Activated T-cell treated with anti-CD3 and anti-CD28 coated beads for 4 hours (primary cell): Measurements from ENCODE around the gene MATN1.
A peak's percentile ranks its signal among the peaks of the same experiment; 100 is the strongest.

ENCODE experiments used
- DNase-seq: peaks from one replicate; pipeline ENCODE4 v3.0.0-alpha.2; 2020

The MATN1 gene

DNA sequence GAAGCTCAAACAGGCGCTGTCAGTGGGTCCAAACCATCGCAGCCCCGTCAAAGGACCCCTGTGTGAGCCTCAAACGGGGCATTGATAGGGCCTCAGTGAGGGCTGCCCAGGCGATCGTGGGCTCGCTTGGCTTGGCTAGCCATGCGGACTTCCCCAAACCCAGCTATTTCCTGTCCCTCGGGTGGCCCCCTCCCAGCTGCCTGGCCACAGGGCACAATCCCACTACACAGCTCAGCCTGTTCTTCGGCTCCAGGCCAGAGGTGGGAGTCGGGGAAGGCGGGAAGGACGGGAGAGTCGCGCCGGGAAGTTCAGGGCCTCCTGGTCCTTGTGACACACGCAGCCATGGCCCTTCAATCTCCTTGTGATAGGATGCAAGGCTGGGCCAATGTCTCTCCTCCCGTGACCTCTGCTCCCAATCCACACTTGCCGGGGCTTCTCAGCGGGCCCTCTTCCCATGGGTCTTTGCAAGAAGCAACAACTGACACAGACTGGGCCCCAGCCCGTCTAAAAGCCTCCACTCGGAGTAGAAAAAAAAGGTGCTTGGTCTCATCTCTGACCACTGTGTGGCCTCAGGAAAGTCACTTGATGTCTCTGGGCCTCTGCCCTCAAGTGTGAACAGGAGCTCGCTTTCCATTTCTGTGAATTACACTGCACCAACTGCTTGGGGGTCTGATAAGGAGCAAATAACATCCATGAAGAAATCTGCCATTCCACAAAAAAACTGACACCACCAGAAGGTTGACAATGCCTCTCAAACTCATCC lies 7.1 kb upstream of the MATN1 start:
- DNase-seq: no peak

DNA sequence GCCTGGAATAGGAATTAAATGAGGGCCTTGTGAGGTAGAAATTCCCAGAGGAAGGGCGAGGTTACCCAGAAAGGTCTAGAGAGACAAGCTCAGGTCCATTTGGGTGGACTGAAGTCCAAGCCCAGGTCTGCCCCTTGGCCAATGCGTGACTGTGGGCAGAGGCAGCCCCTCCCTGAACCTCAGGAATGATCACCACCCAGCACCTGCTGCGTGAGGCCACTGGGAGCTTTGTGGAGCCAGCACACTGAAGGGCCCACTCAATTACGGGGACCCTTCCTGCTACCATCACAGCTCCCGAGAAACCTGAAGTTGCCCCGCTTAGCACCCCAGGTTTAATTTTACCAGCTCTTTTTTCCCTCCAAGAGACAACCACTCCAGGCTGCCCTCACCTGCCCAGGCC lies 6.5 kb upstream of the MATN1 start:
- no peak for DNase-seq

DNA sequence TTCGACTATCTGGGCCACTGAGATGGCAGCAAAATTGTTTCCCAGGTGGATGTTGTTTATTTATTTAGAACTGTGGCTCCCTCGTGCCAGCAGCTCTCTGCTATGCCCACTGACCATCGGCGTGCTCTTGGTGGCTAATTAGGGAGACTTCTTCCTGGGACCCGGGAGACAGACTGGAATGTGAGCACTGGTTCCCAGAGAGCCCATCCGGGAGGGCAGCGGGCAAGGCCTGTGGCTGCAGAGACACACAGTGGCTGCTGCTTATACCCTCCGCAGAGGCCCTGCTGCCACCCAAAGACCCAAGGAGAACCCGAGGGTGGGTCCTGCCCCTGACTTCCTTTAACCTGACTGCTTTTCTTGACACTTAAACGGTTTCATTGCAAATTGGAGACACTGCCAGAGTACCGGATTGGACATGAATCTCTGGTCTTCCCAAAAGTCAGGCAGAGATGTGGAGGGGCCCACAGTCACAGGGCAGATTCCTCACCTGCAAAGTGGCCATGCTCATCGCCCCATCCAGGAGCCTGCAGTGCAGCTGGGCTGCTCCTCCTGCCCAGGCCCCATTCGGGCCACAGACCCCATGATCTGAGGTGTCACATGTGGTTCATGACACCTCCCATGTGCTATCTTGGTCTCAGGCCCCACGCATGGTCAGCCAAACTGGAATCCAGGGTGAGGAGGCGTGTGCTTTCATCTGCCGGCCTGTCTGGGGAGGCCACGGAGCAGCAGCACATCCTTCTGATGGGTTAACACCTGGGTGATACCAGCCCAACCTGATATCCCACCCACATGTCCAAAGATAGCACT lies 5.7 kb upstream of the MATN1 start:
- DNase-seq: no peak

DNA sequence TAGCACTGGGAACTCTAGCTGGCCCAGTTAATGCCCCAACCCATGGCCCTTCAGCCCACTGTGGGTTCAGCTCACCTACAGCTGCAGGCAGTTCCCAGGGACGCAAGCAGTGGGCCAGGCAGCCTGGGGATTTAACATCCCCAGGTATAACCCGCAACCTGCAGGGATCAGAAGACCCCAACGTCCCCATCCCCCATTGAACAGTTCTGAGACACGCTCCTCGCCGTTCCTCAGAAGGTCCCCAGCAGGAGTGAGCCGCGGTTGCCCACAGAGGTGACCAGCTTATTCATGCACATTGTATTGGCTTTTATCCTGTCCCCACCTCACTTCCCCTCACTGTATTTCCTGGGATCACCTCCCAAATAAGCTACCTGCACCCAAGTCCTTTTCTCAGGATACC lies 5.0 kb upstream of the MATN1 start:
- DNase-seq: no peak

DNA sequence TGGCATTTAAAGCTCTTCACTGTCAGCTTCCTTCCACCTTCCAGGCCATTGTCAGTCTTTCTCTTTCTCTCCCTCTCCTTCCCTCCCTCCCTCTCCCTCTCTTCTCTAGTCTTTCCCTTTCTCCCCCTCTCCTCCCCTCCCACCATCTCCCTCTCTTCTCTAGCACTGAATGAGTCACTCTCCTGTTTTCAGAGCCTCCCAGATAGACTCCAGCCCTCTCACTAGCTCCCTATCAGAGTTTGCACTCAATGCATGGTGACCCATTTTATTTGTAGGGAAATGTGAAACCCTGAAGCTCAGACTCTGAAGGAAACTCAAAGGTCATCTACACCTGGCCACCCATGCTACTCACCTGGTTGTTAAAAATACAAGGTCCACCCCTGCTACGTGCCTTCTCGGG lies 4.4 kb upstream of the MATN1 start:
- DNase-seq: no peak

DNA sequence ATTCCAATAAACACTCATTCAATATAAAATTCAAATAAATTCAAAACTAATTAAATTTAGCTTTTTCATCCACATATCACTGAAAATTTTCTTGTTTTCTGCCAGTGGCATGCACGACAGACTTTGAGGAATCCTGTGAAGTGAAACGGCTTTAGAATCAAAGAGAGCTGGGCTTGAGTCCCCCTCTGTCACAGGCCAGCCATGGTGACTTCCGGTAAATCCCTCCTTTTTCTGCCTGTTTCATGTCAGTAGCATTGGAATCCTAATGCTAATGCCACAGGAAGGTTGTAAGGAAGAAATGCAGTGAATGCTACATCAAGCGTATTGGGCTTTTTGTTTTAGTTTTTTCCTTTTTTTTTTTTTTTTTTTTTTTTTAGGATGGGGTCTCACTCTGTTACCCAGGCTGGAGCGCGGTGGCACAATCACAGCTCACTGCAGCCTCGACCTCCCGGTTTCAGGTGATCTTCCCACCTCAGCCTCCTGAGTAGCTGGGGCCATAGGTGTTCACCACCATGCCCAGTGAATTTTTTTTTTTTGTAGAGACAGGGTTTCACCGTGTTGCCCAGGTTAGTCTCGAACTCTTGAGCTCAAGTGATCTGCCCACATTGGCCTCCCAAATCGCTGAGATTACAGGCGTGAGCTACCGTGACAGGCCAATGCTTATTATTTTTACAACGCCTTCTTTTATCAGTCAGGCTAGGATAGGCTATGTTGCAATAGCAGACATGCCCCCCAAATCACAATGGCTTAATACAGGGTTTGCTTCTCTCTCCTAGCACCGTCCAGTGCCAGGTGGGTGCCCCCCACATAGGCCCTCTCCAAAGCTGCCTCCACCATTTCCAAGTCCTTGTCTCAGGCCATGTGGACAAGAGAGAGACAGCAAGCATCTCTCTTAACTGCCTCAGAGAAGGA lies 3.6 kb upstream of the MATN1 start:
- no peak for DNase-seq

DNA sequence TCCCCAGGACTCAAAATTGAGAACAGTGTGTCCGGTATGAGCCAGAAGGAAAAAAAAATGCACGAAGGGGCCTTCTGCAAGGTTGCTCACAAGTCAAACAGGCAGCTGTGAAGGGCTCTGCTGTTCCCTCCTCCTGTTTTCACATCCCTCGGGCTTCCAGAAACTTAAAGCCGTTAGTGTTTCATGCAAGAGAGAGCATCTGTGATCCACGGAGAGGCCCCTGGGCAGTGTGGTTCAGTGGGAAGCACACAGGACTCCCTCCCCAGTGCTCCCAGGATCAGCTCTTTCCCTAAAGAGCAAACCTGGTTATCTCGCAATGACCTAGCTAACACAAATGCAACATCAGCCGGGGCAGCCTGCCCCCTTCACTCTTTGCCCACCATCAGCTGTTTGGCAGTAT lies 2.9 kb upstream of the MATN1 start:
- DNase-seq: no peak

DNA sequence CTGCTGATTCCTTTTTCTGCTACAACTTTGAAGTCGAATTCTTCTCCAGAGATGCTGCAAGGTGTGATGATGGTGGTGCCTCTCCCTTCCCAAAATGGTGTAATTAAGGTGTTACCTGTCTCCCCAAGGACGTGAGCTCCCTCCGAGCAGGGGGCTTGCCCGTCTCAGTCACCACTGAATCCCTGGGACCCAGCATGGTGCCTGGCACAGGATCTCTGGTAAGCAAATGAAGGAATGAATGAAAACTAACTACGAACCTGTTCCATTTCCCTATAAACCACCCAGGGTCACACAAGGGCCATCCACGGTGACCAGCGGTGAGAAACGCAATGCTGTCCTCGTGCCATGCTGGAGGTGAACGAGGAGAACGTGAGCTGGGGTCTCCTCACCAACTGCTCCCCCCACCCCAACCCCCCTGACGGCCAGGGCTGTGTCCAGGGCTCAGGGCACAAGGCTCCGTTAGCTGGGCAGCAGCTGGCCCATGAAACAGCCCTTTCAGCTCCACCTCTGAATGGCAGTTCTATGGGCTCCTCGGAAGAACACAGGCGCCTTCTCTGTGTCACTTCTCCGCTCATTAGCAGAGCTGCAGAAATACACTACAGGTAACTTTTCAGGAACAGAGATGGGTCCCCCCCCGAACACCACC lies 2.2 kb upstream of the MATN1 start:
- DNase-seq: no peak

DNA sequence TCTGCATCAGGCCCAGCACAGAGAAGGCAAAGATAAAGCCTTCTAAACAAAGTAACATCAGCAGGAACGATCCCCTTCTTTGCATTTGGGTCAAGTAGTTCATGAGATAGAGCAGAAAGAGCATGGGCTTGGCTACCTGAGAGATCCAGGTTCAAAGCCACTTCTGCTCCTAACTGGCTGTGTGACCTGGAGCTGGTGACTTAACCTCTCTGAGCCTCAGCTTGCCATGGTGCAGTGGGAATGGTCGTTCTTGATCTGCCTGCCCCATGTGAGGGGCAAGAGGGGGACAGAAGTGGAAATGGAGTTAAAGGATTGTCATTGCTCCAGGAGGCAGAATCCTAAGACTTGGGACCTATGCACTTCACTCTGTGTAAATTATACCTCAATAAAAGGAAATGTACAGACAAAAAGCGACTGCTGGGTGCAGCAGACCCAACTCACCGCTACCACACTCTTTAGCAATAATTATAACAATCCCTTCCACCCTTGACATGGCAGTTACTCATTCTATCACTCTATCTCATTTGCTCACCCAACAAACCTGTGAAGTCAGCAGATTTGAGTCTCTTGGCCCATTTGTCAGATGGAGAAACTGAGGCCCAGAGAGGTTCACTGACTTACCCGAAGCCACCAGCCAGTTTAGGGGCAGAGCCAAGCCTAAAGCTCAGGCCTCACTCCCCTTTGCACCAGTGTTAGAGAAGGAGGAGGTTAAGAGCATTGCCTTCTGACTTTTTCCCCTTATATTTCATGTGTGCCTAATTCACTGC lies 1.5 kb upstream of the MATN1 start:
- DNase-seq: no peak

DNA sequence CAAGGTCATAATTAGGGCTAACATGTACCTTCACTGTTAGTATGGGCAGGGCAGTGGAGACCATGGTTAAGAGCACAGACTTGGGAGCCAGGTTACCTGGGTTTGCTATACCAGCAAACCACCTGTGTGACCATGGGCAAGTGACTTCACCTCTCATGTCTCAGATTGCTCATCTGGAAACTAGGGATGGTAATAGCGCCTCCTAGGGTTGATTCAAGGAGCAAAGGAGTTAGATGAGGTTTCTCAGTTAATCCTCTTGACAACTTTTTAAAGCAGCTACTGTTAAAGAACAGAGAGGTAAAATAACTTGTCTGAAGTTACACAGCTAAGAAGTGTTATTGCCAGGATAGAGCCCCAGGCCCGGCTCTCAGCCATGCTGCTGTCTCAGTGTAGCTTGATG lies 790 bp upstream of the MATN1 start:
- no peak for DNase-seq

DNA sequence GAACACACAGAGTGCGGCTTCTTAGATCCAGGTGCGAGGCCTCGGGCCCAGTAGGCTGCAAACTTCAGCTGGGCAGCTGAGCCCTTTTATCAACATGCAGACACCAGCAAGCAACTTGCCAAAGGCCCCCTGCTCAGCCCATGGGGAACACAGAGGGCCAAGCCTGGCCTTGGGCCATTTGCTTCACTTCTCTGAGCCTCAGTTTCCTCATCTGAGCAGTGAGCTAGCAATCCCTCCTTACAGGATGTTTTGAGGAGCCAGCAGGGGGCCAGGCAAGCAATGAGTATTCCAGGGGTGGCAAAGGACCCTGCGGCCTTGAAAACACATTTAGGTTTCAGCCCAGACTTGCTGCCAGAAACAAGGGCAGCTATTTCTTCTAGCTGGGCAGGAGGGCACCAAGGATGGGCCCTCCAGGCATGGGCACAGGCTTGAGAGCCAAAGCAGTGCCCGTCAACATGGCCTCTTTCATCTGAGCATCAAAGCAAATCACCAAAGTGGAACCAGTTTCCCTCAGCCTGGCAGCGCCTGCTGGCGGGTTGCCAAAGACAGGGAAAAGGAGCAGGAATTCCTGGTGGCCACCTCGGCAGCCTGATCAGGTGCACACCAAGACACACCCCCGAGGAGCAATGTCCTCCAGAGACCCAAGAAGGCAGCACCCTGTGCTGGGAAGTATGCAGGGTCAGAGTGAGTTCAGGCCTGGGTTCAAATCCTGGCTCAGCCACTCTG lies 1.4 kb downstream of the MATN1 start:
- no peak for DNase-seq

DNA sequence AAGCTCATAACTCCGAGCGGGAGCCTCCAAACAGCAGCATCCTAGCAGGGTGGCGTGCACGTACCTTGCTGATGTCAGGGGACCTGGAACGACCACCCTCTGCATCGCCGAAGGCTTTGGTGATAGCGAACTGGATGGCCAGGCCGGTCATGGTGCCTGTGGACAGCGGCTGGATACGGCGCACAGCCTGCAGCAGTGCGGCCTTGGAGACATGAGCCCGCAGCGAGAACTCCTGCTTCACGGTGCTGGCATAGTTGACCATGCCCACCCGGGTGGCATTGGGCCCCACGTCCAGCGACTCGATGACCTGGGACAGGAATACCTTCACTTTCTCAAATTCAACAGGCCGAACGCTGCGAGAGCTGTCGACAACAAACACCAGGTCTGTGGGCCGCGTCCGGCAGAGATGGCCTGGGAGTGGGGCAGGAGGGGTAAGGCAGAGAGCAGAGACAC lies 2.0 kb downstream of the MATN1 start:
- no peak for DNase-seq

DNA sequence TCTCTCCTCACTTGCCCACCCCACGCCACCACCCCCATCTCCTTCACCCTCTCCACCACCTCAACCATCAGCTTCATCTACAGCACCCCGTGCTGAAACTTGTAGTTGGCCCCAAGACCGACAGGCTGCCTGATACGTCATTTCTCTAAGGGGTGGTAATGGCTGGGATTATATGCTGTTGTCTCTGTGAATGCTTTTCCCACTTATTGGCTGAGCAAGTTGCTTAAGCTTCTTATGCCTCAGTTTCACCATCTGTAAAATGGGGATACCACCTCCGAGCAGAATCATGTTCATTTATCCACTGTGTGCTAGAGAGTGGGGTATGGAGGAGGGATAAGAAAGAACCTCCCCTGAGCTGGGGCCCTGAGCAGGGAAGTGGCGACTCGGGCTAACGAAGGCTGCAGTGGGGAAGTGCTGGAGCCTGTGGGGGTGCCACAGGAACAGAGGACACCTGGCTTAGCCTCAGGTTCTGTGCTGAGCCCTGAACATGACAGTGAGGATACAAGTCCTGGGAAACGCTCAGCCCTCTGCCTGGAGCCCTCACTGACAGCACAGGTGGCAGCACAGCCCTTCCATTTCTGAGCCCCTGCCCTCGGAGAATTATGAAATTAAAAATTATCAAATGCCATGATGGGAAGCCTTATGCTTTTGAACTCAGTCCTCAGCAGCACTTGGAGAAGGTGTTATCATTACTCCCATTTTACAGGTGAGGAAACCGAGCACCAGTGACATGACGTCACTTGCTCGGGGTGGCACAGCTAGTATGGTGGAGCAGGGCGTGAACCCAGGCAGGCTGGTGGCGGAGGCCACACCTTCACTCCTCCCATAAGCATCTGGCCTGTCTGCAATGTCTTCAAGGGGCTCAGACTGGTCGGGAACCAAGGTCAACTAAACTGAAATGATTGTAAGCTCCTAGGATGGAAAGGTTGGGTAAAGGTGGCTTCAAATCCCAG lies 2.8 kb downstream of the MATN1 start:
- DNase-seq: no peak

DNA sequence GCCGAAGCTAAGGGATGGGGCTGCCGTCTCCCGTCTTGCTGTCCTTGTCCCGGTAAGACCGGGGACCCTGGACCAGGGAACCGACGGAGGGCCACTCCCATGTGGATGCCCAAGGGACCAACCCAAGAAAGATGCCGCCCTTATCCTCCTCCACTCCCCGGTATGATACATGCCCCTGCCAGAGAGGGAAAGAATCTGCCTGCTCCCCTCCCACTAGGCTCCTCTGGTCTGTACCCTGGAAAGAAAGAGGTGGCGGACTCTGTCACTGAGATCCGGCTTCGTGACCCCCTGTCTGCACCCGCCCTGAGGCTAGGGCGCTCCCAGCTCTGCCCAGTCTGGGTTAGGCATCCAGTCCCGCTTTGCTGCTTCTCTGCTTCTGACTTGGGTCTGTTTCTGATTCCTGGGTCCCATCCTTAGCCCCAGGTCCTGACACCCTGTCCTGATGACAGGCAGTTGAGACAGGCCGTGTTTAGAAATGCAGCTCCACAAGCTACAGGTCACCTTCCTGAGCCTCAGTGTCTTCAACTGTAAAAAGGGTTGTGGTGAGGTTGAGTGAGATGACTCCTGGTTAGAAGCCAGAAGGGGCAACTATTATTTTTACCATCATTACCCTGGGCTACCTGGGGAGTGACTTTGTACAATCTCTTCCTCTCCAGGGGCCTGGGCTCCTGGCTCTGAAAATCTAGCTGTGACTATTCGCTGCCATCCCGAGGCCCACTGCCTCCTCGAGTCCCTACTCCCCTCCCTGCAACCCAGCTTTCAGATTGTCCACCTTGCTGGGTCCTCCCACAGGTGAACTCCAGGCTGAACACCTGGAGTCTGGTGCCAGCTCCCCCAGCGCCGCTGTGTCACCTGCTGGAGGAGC lies 3.7 kb downstream of the MATN1 start:
- DNase-seq: no peak

DNA sequence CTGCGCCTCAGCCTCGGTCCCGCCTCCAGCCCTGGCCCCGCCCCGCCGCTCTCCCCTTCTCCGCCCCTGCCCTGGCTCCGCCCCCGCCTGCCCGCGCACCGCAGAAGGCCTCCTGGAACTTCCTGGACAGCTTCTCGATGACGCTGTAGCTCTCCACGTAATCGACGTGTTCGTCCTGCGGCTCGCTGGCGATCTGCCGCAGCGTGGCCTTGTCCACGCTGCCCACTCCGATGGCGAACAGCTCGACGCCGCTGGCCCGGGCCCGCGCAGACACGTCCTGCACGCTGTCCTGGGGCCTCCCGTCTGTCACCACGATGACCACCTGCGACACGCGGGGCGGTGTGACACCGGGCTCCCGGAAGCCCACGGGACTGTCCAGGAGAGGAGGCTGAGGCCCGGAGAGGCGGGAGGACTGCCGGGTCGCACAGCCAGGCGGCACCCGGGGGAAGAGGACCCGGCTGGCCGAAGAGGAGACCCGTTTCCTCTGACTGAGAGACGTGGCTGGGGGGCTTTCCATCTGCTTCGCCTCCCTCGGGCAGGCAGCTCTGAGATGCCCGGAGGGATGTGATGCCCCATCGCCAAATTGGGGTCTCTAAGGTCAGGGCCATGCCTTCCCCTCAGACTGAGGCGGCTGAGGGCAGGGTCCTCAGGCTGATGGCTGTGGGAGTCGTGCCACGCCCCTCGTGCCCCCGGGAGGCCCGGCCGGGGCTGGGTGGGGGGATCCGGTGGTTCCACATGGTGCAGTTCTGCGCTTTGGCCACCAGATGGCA lies 4.6 kb downstream of the MATN1 start:
- peak; percentile 85 for DNase-seq

DNA sequence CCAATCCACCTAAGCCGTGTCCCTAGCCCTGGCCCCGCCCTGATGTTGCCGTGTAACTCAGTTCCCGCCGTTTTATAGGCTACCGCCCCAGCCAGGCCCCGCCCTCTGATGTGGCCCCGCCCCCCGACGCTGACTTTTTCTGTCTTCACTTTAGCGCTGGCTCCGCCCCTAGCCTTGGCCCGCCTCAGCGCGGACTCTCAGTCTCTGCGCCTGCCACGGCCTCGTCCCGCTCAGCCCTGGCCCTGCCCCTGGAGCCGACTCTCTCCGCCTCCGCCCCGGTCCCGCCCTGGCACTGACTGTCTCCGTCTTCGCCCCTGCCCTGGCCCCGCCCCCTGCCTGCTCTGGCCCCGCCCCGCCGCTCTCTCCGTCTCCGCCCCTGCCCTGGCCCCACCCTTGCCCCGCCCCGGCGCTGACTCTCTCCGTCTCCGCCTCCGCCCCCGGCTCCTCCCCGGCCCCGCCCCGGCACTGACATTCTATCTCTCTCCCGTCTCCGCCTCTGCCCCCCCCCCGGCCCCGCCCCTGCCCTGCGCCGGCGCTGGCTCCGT lies 5.2 kb downstream of the MATN1 start:
- DNase-seq: peak; percentile 100

DNA sequence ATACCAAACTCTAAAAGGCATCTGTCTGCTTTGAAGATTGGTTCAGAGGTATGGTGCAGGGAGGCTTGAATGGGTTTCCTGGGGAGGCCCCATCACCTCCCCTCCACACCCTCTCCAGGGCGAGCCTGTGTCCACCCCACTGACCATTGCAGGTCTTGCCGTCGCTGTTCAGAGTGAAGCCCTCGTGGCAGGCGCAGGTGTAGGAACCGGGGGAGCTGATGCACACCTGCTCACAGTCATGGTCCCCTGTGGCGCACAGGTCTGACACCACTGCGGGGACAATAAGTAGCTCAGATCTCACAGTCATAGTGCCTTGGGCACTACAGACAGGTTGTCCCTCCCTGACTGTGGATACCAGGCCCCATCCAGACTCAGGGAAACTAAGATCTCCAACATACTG lies 6.7 kb downstream of the MATN1 start:
- DNase-seq: no peak

DNA sequence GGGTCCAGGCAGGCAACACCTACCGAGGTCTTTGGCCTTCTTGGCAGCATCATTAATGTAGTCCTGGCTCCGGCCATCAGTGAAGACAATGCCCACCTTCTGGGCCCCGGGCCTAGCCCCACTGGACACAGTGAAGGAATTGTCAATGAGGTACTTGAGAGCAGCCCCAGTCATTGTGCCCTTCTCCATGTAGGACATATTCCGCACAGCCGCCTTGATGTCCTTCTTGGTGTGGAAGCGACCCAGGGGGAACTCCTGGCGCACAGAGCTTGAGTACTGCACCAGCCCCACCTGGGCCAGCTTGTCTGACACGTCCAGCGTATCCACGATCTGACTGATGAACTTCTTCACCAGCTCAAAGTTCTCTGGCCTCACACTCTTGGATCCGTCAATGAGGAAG lies 7.5 kb downstream of the MATN1 start:
- no peak for DNase-seq
